NT2/D1 (cell line): ENCODE data around the gene PSMB11.

ENCODE experiments used
- DNase-seq: peaks from one replicate; pipeline ENCODE4 v3.0.0-alpha.2; 2011; ENCODE audit warnings: low read depth, low spot score
- H3K27me3 ChIP-seq: 2 replicates; pipeline ENCODE4 v1.6.0; 2011; ENCODE audit warnings: mild to moderate bottlenecking; ENCODE audit not compliant: insufficient read length, insufficient read depth
- H3K36me3 ChIP-seq: 2 replicates; pipeline ENCODE4 v1.6.1; 2011; ENCODE audit warnings: mild to moderate bottlenecking, low read length, mixed read lengths; ENCODE audit not compliant: insufficient read depth, insufficient read length
- H3K4me1 ChIP-seq: 2 replicates; pipeline ENCODE4 v1.5.1; 2011; ENCODE audit not compliant: insufficient read depth, insufficient read length
- H3K4me3 ChIP-seq: 2 replicates; pipeline ENCODE4 v1.5.1; 2011; ENCODE audit warnings: low read depth; ENCODE audit not compliant: insufficient read length
- H3K9ac ChIP-seq: 2 replicates; pipeline ENCODE4 v1.6.0; 2011; ENCODE audit warnings: low read depth; ENCODE audit not compliant: insufficient read length
- H3K9me3 ChIP-seq: 2 replicates; pipeline ENCODE4 v1.5.1; 2011; ENCODE audit warnings: mild to moderate bottlenecking, low read length; ENCODE audit not compliant: insufficient read depth
- SUZ12 ChIP-seq: IDR thresholded peaks from 2 replicates; pipeline ENCODE4 v1.6.1; 2011; ENCODE audit not compliant: insufficient read length, insufficient read depth; ENCODE audit errors: extremely low read depth
- YY1 ChIP-seq: IDR thresholded peaks from 2 replicates; pipeline ENCODE4 v1.6.1; 2011; ENCODE audit not compliant: insufficient read length, insufficient read depth
- ZNF274 ChIP-seq: IDR thresholded peaks from 2 replicates; pipeline ENCODE4 v1.6.1; 2011; ENCODE audit warnings: mild to moderate bottlenecking, low read depth, low read length

PSMB11 gene

GRCh38 chr14:23018107-23018506 is 23.9 kb upstream of the PSMB11 start:
- TF ChIP-seq SUZ12 (no peak), YY1 (no peak), ZNF274 (no peak)
- H3K9me3 ChIP-seq = no peaks in the 10 kb centered on the region
- no peaks in the 10 kb centered on the region for H3K4me1 ChIP-seq
- peaks cover 23% of the 10 kb centered on the region for H3K36me3 ChIP-seq
- no peak overlapping the region for H3K9ac ChIP-seq
- H3K4me3 ChIP-seq = no peak overlapping the region
- DNase-seq = no peak
- no peaks in the 10 kb centered on the region for H3K27me3 ChIP-seq

GRCh38 chr14:23020143-23021128 is 21.6 kb upstream of the PSMB11 start:
- H3K36me3 ChIP-seq = peaks cover 44% of the 10 kb centered on the region
- TF ChIP-seq SUZ12 (no peak), ZNF274 (no peak), YY1 (no peak)
- no peak overlapping the region for H3K9ac ChIP-seq
- no peaks in the 10 kb centered on the region for H3K27me3 ChIP-seq
- no peaks in the 10 kb centered on the region for H3K9me3 ChIP-seq
- H3K4me3 ChIP-seq = no peak overlapping the region
- peaks cover 7% of the 10 kb centered on the region for H3K4me1 ChIP-seq
- no peak for DNase-seq

DNA sequence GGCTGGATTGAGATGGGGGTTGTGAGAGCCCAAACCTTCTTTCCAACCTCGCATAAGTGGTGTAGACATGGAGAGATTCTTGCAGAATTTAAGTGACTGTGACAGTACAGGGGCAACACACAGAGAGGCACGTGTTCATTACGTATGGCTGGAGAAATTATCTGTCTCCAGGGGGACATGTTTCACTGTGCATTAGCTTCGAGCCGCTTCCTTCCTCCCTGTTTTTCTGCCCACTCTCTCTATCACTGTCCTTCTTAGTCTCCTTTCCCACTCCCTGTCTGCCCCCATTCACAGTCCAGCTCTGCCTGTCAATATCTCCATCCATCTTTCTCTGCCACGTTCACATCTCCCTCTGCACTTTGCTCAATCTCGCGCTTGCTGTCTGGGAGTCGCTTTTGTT is 20.6 kb upstream of the PSMB11 start:
- no peak for DNase-seq
- Histone ChIP-seq H3K36me3 (peaks cover 54% of the 10 kb centered on the region), H3K4me3 (no peak overlapping the region), H3K9me3 (no peaks in the 10 kb centered on the region), H3K27me3 (no peaks in the 10 kb centered on the region), H3K9ac (no peak overlapping the region), H3K4me1 (peaks cover 11% of the 10 kb centered on the region)
- TF ChIP-seq ZNF274 = no peak
- no peak for TF ChIP-seq SUZ12
- TF ChIP-seq YY1 = no peak

DNA sequence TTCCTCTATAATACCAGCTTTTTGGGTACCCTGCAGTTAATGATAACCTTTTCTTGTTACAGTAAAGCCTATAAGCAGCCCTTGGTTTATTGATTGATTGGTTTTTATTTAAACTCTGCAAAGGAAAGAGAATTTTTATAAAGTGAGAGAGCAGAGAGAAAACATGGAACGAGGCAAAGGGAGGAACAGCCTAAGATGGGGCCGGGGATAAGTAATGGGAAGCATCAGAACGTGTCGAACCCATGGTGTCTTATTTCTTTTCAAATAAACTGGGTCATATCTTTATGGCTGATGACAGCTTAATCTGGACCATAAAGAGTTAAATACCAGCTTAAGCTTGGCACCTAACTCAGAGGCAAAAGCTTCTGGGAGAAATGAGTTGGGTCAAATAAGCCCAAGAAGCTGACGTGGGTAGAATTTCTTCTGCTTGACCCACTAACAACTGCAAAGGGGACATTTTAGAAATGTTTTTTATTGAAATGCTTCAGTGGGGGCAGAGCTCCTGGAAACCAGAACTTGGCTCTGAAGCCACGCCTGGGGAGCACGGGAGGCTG is 20.0 kb upstream of the PSMB11 start:
- Histone ChIP-seq H3K9ac (no peak overlapping the region), H3K36me3 (peaks cover 55% of the 10 kb centered on the region), H3K9me3 (no peaks in the 10 kb centered on the region), H3K27me3 (no peaks in the 10 kb centered on the region), H3K4me3 (no peak overlapping the region), H3K4me1 (peaks cover 11% of the 10 kb centered on the region)
- DNase-seq = no peak
- TF ChIP-seq SUZ12 (no peak), YY1 (no peak)

DNA sequence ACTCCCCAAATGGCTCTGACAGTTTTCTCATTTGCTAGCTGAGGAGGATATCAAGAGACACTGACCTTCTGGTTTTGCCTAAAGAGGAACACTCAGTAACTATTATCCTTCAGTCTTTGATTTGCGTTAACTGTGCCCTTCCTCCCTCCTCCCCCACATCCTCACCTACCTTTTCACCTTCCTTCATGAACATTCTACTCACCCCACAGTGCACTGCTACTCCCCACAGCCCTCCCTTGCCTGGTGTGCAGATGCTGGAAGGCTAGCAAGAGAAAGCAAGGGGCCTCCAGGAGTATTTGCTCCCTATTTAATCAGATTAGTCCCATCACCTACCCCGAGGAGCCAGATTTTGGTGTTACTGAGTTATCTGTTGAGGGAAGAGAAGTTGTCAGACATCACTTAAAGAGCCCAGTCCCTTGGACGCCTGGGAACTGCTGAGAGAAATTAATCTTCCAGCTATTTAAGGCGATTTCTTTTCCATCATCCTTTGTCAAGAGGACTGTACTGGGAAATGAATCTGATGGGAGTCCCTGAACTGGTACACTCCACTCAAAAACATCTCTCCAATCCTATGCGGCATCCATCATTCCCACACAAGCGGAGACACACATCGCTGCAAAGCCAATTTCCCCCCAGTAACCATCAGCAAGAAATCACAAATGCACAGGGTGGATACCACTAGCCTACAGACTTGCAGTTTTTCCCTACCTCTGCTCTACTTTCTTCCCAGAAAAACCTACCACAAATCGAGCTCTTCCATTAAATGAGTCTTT is 18.8 kb upstream of the PSMB11 start:
- DNase-seq = no peak
- TF ChIP-seq YY1 (no peak), SUZ12 (no peak)
- H3K9ac ChIP-seq = no peak overlapping the region
- no peak overlapping the region for H3K4me3 ChIP-seq
- H3K36me3 ChIP-seq = peaks cover 62% of the 10 kb centered on the region
- H3K4me1 ChIP-seq = peaks cover 11% of the 10 kb centered on the region
- H3K9me3 ChIP-seq = no peaks in the 10 kb centered on the region
- no peaks in the 10 kb centered on the region for H3K27me3 ChIP-seq

DNA sequence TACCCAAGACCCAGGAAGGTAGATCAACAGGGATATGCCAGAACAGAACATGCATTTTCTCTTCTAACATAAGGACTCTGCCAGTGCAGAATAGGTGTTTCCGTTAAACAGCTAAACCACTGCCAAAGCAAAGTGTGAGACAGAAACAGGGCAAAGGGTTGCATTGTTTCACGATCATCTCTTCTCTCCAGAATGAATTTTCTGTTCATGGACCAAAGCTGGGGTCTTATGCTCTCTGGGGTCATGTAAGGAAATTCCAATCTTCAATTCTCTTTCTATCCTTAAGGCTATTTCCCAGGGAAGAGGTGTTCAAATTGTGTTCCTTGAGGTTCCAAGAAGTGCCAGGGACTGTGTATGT is 18.2 kb upstream of the PSMB11 start:
- Histone ChIP-seq H3K9me3 (no peaks in the 10 kb centered on the region), H3K9ac (no peak overlapping the region), H3K36me3 (peaks cover 67% of the 10 kb centered on the region), H3K4me3 (no peak overlapping the region), H3K4me1 (peaks cover 11% of the 10 kb centered on the region), H3K27me3 (no peaks in the 10 kb centered on the region)
- TF ChIP-seq ZNF274 = no peak
- TF ChIP-seq YY1 = no peak
- TF ChIP-seq SUZ12 = no peak
- no peak for DNase-seq

DNA sequence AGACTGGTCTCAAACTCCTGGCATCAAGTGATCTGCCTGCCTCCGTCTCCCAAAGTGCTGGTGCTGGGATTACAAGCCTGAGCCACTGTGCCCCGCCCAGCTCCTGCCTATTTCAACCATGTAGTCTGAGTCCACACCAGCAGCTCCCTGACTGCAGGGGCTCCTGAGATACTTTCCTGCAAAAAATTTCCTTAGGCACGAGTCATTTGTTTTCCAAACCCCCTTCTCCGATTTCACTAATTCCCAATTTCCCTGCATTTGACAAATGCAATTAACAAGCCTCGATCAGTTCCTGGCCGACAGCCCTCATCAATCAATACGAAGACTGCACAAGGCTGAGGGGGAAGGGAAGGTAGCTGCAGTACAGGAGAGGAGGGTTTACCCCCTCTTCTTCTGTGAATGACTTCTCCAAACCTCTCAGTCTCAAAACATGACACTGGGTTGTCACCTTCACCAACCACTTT is 17.4 kb upstream of the PSMB11 start:
- Histone ChIP-seq H3K27me3 (no peaks in the 10 kb centered on the region), H3K9me3 (no peaks in the 10 kb centered on the region), H3K9ac (no peak overlapping the region), H3K36me3 (peaks cover 76% of the 10 kb centered on the region), H3K4me3 (no peak overlapping the region), H3K4me1 (peaks cover 11% of the 10 kb centered on the region)
- TF ChIP-seq YY1 = no peak
- TF ChIP-seq ZNF274 = no peak
- TF ChIP-seq SUZ12 = no peak
- no peak for DNase-seq
